ENCODE measurements around the gene CEP63. TPM values are rescaled to one million over a fixed set of nuclear protein-coding genes. Genes with fewer than 3 reads are reported as not detected.

CEP63 gene
- polyA plus RNA-seq, 1 donor from 2014 or later, result 14.1 TPM

DNA sequence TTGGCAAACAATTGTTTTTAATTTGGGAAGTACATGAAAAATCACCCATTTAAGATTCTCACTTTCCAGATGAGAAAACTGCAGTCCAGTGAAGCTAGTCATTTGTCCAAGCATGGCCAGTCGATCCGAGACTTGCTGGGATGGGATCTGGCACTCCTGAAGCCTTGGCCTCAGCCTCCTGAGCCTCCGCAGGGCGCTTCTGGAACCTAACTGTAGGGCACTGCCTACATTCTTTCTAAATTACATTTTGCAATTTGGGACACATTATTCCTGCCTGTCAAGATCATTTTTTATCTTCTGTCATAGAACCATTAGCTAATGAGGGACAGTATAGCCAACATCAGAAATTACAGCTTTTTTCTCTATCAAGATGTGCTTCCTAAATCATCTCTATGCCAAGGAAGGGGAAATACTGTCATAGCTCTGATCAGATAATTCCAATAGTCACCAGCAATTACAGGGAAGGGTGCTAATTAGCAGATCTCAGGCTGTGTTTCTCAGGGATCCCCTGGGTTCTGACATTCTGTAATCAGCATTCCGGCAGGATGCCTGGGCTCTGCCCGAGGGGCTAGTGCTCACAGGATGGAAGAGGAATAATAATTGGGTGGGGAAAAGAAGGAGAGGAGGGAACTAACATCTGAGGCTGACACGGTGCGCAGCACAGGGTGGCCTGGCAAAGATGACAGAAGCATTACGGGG is 28.3 kb upstream of the CEP63 start:
- H2AFZ ChIP-seq (ENCODE audit: low read depth, low read length), result no peak overlapping the region
- TF ChIP-seq RAD21 (conservative IDR thresholded peaks at IDR 0.05) (no peak), SMC3 (conservative IDR thresholded peaks at IDR 0.05; ENCODE audit: poor library complexity) (no peak), CTCF (IDR thresholded peaks at IDR 0.05; ENCODE audit: poor library complexity, severe bottlenecking) (no peak), TAF1 (IDR thresholded peaks at IDR 0.05; ENCODE audit: low read depth) (no peak), POLR2AphosphoS5 (IDR thresholded peaks at IDR 0.05) (no peak), EZH2 (IDR thresholded peaks at IDR 0.05; ENCODE audit: borderline replicate concordance, insufficient read depth, low read length, poor library complexity, severe bottlenecking) (no peak), MXI1 (conservative IDR thresholded peaks at IDR 0.05; ENCODE audit: poor library complexity, severe bottlenecking) (no peak), REST (IDR thresholded peaks at IDR 0.05; ENCODE audit: borderline replicate concordance) (no peak), EP300 (conservative IDR thresholded peaks at IDR 0.05; ENCODE audit: poor library complexity, severe bottlenecking) (no peak)
- no peaks in the 10 kb centered on the region for H3K79me2 ChIP-seq (replicated peaks; ENCODE audit: insufficient read depth, low read length)
- H3K9me2 ChIP-seq (ENCODE audit: insufficient read depth, low read length), result no peaks in the 10 kb centered on the region
- no peaks in the 10 kb centered on the region for H3K9me3 ChIP-seq (ENCODE audit: low read length)
- no peaks in the 10 kb centered on the region for H3F3A ChIP-seq (ENCODE audit: insufficient read depth, low read length, poor library complexity, severe bottlenecking)
- H3K27ac ChIP-seq (ENCODE audit: low read length), result no peak overlapping the region
- H4K20me1 ChIP-seq (ENCODE audit: insufficient read depth), result no peaks in the 10 kb centered on the region
- H3K27me3 ChIP-seq (ENCODE audit: insufficient read depth, low read depth, low read length), result no peaks in the 10 kb centered on the region
- H3K4me3 ChIP-seq (ENCODE audit: low read length), result no peak overlapping the region
- no peaks in the 10 kb centered on the region for H3K36me3 ChIP-seq (ENCODE audit: insufficient read depth, low read length)
- H3K4me2 ChIP-seq (ENCODE audit: low read length), result no peak overlapping the region
- no peak overlapping the region for H3K9ac ChIP-seq (ENCODE audit: low read length)

DNA sequence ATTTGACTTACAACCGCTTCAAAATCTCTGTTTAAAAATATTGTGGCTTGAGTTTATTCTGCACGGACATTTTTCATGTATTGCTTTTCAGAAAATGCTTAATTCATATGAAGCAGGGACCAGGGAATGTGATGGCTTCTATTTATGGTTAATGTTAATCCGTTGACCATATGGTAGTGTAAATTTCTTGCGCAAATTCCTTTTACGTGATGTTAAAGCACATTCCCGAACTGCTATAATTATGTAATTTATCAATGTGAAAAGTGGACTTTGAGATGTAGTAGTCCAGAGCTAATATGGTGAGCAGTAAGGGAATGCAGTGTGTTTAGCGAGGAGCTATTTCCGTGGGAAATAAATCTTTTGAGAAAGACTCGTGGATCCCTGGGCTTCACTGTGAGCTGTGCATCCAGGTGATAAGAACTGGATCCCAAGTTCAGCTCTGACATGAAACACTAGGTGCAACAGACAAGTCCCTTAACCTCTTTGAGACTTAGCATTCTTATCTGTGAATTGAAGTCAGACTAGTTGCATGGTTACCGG is 27.4 kb upstream of the CEP63 start:
- Histone ChIP-seq H3F3A (ENCODE audit: insufficient read depth, low read length, poor library complexity, severe bottlenecking) (no peaks in the 10 kb centered on the region), H3K4me3 (ENCODE audit: low read length) (no peak overlapping the region), H3K9ac (ENCODE audit: low read length) (no peak overlapping the region), H3K36me3 (ENCODE audit: insufficient read depth, low read length) (no peaks in the 10 kb centered on the region), H3K27ac (ENCODE audit: low read length) (no peak overlapping the region), H3K27me3 (ENCODE audit: insufficient read depth, low read depth, low read length) (no peaks in the 10 kb centered on the region), H3K4me2 (ENCODE audit: low read length) (no peak overlapping the region), H4K20me1 (ENCODE audit: insufficient read depth) (no peaks in the 10 kb centered on the region), H3K9me3 (ENCODE audit: low read length) (no peaks in the 10 kb centered on the region), H2AFZ (ENCODE audit: low read depth, low read length) (no peak overlapping the region), H3K79me2 (replicated peaks; ENCODE audit: insufficient read depth, low read length) (no peaks in the 10 kb centered on the region), H3K9me2 (ENCODE audit: insufficient read depth, low read length) (no peaks in the 10 kb centered on the region)
- TF ChIP-seq TAF1 (IDR thresholded peaks at IDR 0.05; ENCODE audit: low read depth) (no peak), EP300 (conservative IDR thresholded peaks at IDR 0.05; ENCODE audit: poor library complexity, severe bottlenecking) (no peak), MXI1 (conservative IDR thresholded peaks at IDR 0.05; ENCODE audit: poor library complexity, severe bottlenecking) (no peak), POLR2AphosphoS5 (IDR thresholded peaks at IDR 0.05) (no peak), SMC3 (conservative IDR thresholded peaks at IDR 0.05; ENCODE audit: poor library complexity) (no peak), REST (IDR thresholded peaks at IDR 0.05; ENCODE audit: borderline replicate concordance) (no peak), RAD21 (conservative IDR thresholded peaks at IDR 0.05) (no peak), CTCF (IDR thresholded peaks at IDR 0.05; ENCODE audit: poor library complexity, severe bottlenecking) (no peak), EZH2 (IDR thresholded peaks at IDR 0.05; ENCODE audit: borderline replicate concordance, insufficient read depth, low read length, poor library complexity, severe bottlenecking) (no peak)
